ENCODE data around the gene TK2. TPM values are rescaled to one million over a fixed set of nuclear protein-coding genes. Genes with fewer than 3 reads are reported as not detected.
"Not testable (repeated sequence)": the region's sequence is repeated elsewhere in the genome, so short reads cannot be mapped to it uniquely, and the experiment has no call there.

Gene TK2
- total RNA-seq, 1 donor from 2014 or later = 4.5 TPM

DNA sequence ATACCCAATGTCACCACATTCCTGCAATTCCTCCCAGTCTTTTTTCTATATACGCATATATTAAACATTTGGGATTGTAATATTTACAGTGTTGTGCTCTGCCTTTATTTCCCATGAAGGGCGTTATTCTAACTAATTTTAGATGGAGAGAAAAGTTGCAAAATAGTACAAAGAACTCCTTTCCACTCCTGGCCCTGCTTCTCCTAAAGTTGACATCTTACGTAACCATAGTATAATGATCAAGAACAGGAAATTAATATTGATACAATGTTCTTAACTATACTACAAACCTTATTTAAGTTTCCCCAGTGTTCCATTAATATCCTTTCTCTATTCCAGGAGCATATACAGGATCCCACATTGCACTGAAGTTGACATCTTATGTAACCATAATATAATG, 46.3 kb downstream of the TK2 start:
- Mint-ChIP-seq H3K4me3 (ENCODE audit: unreplicated experiment) (no peak overlapping the region), H3K27me3 (ENCODE audit: unreplicated experiment) (no peaks in the 10 kb centered on the region), H3K36me3 (ENCODE audit: unreplicated experiment) (no peaks in the 10 kb centered on the region), H3K4me1 (ENCODE audit: low read depth, unreplicated experiment) (peaks cover 8% of the 10 kb centered on the region), H3K9me3 (ENCODE audit: unreplicated experiment) (peaks cover 3% of the 10 kb centered on the region), H3K27ac (ENCODE audit: unreplicated experiment) (no peak overlapping the region)
- no peak for DNase-seq
- TF ChIP-seq, protein P1, sequence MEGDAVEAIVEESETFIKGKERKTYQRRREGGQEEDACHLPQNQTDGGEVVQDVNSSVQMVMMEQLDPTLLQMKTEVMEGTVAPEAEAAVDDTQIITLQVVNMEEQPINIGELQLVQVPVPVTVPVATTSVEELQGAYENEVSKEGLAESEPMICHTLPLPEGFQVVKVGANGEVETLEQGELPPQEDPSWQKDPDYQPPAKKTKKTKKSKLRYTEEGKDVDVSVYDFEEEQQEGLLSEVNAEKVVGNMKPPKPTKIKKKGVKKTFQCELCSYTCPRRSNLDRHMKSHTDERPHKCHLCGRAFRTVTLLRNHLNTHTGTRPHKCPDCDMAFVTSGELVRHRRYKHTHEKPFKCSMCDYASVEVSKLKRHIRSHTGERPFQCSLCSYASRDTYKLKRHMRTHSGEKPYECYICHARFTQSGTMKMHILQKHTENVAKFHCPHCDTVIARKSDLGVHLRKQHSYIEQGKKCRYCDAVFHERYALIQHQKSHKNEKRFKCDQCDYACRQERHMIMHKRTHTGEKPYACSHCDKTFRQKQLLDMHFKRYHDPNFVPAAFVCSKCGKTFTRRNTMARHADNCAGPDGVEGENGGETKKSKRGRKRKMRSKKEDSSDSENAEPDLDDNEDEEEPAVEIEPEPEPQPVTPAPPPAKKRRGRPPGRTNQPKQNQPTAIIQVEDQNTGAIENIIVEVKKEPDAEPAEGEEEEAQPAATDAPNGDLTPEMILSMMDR (IDR thresholded peaks at IDR 0.05; ENCODE audit: partially characterized antibody, unreplicated experiment) = no peak

DNA sequence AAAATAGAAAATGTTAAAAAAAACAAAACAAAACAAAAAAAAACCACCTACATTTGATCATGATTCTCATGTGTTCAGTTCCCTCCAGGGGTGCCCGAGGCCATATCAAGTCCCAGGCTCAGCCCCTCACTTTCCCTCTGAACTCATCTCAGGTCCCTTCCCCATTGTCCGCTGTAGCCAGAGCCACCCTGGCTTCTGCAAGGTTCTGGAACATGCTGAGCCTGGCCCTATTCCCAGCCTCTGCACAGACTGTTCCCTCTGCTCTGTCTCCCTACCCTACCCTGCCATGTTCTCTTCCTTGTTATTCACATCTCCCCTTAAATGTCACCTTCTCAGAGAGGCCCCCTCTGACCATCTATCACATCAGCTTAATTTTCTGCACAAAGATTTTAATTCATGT, 46.9 kb downstream of the TK2 start:
- DNase-seq = no peak
- no peaks in the 10 kb centered on the region for H3K27me3 Mint-ChIP-seq (ENCODE audit: unreplicated experiment)
- peaks cover 8% of the 10 kb centered on the region for H3K4me1 Mint-ChIP-seq (ENCODE audit: low read depth, unreplicated experiment)
- peaks cover 3% of the 10 kb centered on the region for H3K9me3 Mint-ChIP-seq (ENCODE audit: unreplicated experiment)
- peak overlapping the region; percentile 14 for H3K4me3 Mint-ChIP-seq (ENCODE audit: unreplicated experiment)
- no peaks in the 10 kb centered on the region for H3K36me3 Mint-ChIP-seq (ENCODE audit: unreplicated experiment)
- TF ChIP-seq, protein P1 (IDR thresholded peaks at IDR 0.05; ENCODE audit: partially characterized antibody, unreplicated experiment) = no peak
- H3K27ac Mint-ChIP-seq (ENCODE audit: unreplicated experiment) = no peak overlapping the region

DNA sequence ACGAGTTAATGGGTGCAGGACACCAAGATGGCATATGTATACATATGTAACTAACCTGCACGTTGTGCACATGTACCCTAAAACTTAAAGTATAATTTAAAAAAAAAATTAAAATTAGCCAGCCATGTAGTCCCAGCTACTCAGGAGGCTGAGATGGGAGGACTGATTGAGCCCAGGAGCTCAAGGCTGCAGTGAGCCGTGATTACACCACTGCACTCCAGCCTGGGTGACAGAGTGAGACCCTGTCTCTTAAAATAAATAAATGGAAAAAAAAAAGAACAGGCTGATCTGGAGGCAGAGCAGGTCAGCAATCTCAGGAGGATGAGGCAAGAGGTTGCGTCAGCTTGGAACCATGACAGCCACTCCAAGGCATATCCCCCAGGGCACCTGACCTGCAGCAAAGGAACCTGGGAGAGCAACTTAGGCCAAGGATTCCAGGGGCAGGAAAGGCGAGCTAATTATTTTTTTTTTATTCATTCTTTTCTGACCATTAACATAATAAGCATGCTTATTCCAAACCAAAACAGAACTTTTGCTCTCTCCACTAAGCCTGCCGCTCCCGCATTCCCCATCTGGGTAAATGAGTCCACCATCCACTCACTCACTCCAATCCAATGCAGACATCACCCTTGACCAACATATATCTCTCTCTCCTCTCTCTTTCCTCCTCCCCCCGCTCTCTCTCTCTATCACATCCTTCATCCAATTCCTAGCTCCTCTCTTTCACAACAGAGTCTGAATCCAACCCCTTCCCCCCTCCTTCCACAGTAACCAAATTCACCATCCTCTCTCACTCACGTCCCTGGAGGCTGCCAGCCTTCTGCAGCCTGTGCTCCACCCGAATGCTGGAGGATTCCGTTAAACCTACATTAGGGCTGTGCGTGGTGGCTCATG, 47.7 kb downstream of the TK2 start:
- TF ChIP-seq, protein P1 (IDR thresholded peaks at IDR 0.05; ENCODE audit: partially characterized antibody, unreplicated experiment) = no peak
- DNase-seq = peak; percentile 67
- Mint-ChIP-seq H3K4me1 (ENCODE audit: low read depth, unreplicated experiment) (peaks cover 8% of the 10 kb centered on the region), H3K4me3 (ENCODE audit: unreplicated experiment) (peak overlapping the region; percentile 18), H3K36me3 (ENCODE audit: unreplicated experiment) (no peaks in the 10 kb centered on the region), H3K27me3 (ENCODE audit: unreplicated experiment) (no peaks in the 10 kb centered on the region), H3K9me3 (ENCODE audit: unreplicated experiment) (peaks cover 3% of the 10 kb centered on the region), H3K27ac (ENCODE audit: unreplicated experiment) (peak overlapping the region; percentile 45)

DNA sequence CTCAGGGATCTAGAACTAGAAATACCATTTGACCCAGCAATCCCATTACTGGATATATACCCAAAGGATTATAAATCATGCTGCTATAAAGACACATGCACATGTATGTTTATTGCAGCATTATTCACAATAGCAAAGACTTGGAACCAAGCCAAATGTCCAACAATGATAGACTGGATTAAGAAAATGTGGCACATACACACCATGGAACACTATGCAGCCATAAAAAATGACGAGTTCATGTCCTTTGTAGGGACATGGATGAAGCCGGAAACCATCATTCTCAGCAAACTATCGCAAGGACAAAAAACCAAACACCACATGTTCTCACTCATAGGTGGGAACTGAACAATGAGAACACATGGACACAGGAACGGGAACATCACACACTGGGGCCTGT, 48.4 kb downstream of the TK2 start:
- H3K9me3 Mint-ChIP-seq (ENCODE audit: unreplicated experiment); H3K4me3 Mint-ChIP-seq (ENCODE audit: unreplicated experiment); H3K4me1 Mint-ChIP-seq (ENCODE audit: low read depth, unreplicated experiment); H3K36me3 Mint-ChIP-seq (ENCODE audit: unreplicated experiment); H3K27ac Mint-ChIP-seq (ENCODE audit: unreplicated experiment); DNase-seq; H3K27me3 Mint-ChIP-seq (ENCODE audit: unreplicated experiment): not testable (repeated sequence)

DNA sequence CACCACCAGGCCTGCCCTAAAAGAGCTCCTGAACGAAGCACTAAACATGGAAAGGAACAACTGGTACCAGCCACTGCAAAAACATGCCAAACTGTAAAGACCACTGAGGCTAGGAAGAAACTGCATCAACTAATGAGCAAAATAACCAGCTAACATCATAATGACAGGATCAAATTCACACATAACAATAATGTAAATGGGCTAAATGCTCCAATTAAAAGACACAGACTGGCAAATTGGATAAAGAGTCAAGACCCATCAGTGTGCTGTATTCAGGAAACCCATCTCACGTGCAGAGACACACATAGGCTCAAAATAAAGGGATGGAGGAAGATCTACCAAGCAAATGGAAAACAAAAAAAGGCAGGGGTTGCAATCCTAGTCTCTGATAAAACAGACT, 52.0 kb downstream of the TK2 start:
- not testable (repeated sequence) for H3K4me1 Mint-ChIP-seq (ENCODE audit: low read depth, unreplicated experiment); H3K9me3 Mint-ChIP-seq (ENCODE audit: unreplicated experiment); H3K4me3 Mint-ChIP-seq (ENCODE audit: unreplicated experiment); H3K27me3 Mint-ChIP-seq (ENCODE audit: unreplicated experiment); H3K27ac Mint-ChIP-seq (ENCODE audit: unreplicated experiment); H3K36me3 Mint-ChIP-seq (ENCODE audit: unreplicated experiment); DNase-seq

DNA sequence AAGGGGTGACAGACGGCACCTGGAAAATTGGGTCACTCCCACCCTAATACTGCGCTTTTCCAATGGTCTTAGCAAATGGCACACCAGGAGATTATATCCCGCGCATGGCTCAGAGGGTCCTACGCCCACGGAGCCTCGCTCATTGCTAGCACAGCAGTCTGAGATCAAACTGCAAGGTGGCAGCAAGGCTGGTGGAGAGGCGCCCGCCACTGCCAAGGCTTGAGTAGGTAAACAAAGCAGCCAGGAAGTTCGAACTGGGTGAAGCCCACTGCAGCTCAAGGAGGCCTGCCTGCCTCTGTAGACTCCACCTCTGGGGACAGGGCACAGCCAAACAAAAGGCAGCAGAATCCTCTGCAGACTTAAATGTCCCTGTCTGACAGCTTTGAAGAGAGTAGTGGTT, 53.7 kb downstream of the TK2 start:
- not testable (repeated sequence) for H3K9me3 Mint-ChIP-seq (ENCODE audit: unreplicated experiment); H3K36me3 Mint-ChIP-seq (ENCODE audit: unreplicated experiment)

More for the DNA sequence above, 53.7 kb downstream of the TK2 start:
- H3K4me3 Mint-ChIP-seq (ENCODE audit: unreplicated experiment); H3K4me1 Mint-ChIP-seq (ENCODE audit: low read depth, unreplicated experiment); DNase-seq; H3K27me3 Mint-ChIP-seq (ENCODE audit: unreplicated experiment); H3K27ac Mint-ChIP-seq (ENCODE audit: unreplicated experiment): not testable (repeated sequence)
